ENCODE data around the gene LTN1.

LTN1 gene

DNA sequence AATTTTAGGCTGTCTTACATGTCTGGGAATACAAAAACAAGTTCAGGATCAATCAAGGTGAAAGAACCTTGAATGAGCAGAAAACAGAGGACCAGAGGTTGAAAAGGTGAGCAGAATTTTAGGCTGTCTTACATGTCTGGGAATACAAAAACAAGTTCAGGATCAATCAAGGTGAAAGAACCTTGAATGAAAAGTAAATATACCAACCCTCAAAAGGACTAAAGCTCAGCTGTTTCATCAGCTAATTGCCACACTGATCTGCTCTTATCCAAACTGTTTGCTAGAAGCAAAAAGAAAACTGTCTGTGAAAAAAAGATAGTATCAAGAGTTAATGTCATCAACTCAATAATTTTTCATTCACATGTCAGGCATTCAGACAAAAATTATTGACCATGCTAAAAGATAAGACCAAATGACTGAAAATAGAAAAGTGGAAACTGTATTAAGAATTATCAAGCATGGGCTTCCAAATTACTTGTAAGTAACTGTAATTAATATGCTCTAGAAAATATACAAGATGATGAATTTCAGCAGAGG, 69.2 kb downstream of the LTN1 start:
- DNase-seq = peak; percentile 20

DNA sequence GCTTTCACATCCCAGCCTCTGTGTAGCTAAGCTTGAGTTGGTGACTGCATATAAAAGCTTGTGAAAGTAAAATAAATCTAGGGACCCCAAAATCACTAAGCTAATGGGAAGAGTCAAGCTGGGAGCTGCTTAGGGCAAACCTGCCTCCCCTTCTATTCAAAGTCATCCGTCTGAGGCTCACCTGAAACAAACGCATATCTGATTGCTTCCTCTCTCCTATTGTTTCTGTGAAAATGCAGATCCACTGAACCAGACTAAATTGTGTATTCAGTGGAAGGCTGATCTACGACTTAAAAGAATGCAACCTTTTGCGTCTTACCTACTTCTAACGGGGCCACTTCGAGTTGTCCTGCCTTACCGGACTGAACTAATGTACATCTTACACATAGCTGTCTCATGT, 70.3 kb downstream of the LTN1 start:
- peak; percentile 0 for DNase-seq

DNA sequence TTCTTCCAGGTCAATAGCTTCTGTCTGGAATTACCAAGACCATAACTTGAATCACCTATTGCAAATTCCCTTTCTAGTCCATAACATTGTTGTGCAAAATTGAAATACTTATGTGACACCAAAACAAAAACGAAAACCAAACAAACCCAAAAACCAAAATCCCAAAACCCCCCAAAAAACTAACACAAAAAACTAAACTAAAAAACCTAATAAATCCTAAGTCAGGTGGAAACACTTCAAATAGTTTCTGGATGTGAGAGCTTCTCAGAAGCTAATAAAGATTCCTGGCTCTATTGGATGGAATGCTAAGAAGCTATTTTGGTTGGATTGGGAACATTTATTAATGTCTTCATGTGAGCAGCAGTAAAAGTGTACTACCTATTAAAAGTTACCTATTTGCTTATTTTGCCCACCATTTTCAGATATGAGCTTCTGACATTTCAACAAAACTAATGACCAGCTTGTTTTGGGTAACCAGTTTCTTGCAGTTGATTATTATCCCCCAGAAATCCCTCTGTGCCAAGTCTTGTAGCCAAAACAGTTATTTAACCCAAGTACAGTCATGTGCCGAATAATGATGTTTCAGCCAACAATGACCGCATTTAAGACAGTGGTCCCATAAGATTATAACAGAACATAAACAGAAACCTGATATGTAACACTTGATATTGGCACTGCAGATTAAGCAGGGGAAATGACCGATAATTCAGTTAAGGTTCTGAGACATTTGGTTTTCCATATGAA, 76.4 kb downstream of the LTN1 start:
- no peak for DNase-seq

DNA sequence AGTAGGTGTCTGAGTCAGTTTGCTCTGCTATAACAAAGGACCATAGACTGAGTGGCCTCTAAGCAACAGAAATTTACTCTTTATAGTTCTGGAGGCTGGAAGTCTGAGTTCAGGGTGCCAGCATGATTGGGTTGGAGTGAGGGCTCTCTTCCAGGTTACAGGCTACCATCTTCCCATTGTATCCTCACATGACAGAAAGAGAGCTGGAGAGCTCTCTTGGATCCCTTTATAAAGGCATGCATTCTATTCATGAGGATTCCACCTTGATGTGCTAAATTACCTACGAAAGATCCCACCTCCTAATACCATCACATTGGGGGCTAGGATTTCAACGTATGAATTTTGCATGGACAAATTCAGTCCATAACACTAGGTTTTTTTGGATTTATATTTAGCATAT, 79.6 kb downstream of the LTN1 start:
- DNase-seq = no peak

DNA sequence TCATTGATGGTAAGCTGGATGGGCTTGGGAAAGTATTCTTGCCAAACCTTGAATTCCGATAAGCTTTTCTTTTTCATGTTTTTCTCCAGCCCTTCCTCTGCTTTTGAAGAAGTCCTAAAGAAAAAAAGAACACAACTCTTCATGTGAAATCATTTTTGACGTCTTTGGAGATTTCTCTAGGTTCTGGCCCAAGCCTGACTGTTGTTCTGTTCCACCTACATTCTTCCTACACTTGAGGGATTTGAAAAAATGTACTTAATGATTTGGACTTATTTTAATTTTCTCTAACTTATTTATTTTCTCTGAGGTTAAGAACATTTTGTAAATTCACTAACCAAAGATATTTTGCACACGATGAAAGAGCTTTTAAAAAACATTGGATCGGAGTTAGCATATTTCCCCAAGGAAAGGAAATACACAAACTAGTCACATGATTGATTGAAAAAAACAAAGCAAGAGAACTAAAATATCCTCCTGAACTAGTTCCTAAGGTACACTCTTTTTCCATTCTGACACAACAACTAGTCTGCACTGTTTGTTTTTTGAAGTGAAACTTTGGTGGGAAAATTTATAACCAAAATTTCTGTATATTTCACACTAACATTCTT, 82.3 kb downstream of the LTN1 start:
- no peak for DNase-seq

DNA sequence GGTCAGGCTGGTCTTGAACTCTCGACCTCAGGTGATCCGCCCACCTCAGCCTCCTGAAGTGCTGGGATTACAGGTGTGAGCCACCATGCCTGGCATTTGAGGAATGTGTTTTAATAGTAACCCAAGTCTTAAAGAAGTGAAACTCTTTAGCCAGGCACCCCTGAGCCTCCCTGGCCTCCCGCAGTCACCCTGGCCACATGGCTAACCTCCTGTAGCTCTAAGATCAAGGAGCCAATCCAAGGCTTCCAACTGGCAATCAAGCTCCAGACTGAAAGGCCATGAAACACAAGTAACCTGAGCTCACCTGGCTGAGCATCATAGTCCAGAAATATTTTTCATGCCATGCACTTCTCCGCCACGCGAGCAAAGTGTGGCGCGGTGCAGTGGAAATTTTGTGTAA, 84.3 kb downstream of the LTN1 start:
- no peak for DNase-seq

DNA sequence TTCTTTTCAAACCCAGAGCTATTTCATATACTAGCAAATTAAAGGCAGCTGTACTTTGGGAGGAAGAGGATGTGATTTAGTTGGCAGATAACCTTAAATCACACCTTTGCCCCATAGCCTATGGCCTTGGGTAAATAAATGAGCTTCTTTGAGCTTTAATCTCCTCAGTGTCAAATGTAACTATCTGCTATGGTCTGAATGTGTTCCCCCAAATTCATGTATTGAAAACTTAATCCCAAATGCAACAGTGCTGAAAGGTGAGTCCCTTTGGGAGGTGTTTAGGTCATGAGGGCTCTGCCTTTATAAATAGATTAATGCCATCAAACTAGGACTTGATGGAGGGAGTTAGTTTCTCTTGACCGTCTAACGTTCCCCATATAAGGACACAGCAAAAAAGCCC, 85.8 kb downstream of the LTN1 start:
- no peak for DNase-seq

DNA sequence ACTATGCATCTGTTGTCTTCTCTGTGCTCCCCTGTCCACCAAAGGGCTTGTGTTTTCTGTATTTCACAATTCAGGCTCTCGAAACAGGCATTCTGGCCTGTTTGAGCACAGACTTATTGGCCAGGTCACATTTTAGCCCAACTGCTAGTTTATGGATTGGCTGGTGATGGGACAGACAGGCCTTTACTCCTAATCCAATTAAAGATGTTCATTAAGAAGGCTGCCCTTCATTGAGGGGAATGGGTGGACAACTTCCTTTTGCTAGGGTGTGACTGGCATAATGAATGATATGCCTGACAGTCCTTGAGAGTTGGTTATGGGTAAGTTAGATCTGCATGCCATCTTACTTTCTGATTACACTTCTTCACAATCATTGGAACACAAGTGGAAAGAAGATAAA, 86.4 kb downstream of the LTN1 start:
- DNase-seq = no peak

DNA sequence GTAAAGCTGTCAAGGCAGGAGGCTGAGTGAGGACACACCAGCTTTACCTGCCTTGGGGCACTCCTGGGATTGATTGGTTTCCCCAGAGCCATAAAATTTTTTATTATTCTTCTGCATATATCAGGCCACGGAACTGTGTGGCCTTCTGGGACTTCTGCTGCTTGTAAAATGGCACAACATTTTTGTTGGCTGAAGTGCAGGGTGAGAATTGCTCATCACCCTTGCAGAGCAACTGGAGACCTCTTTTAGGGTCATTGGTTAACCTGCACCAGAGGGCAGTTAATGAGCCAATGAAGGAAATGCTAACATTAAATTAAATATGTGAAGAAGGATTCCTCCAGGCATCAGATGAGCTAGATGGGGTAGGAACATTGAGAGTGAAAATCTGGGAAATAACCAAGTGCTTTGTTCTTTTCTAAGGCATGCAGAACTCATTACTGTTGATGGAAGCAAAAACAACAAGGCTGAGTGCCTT, 87.7 kb downstream of the LTN1 start:
- DNase-seq = no peak

DNA sequence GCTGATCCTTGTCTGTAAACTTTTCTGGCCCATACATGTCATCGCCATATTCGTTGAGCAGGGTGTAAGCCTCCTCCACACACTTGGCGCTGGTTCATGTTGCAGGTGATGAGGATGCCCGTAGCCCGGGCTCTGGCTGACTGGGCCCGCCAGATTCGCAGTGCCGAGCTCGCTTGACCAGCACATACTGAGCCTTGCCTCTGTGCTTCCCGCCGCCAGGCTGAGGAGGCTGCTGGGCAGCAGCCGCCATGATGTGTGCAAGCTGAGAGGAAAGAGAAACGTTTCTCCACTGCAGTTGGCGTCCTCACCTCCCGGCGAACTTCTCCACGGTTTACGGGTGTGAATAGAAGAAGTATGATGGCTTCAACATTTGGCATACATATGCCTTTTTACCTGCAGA, 89.2 kb downstream of the LTN1 start:
- no peak for DNase-seq

DNA sequence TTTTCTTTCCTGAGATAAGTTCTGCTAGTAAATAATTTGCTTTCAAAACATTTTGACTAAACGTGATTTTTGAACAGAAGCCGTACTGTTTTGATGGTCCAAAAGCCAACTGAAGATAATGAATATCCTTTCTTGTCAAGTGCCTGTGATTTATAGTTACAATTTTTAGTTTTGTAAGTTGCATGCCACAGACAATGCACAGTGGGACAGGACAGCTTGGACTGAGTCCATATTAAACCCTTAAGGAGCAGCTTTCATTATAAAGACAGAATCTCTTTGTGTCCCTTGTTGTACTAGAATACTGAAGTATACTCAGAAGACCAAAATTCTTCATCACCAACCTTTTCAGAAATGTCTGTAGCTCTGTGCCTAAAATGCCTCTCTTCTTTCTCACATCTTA, 92.2 kb downstream of the LTN1 start:
- DNase-seq = no peak

DNA sequence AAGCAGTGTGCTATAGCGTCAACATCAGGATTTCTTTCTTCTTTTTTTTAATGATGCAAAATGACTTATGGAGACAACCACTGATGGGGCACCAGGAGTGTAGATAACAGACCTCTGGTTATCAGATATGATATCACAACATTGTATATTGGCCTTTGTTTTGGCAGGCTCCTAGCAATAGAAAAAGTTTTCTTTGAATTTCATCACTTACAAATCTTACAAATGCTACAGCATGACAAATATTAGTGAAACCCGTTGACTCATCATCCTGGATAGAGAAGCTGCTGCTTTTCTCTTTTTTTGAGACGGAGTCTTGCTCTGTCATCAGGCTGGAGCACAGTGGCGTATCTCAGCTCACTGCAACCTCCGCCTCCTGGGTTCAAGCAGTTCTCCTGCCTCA, 92.9 kb downstream of the LTN1 start:
- no peak for DNase-seq

DNA sequence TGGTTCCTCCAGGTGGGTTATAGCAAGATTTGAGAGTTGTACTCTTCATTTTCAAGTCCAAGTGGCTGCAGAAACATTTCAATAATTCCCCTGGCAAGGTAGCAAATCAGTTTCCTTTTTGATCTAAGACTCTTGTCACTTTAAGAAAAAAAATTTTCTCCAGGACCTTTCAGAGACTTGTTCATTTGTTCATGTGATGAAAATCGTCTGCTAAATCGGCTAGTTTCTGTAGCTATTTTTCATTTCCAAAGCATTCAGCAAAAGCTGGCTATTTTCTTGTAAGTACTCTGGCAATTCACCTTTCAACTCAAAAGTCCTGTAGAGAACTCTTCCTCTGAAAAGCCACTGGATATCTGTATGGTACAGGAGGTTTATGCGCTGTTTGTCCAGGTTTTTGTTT, 93.5 kb downstream of the LTN1 start:
- DNase-seq = no peak

DNA sequence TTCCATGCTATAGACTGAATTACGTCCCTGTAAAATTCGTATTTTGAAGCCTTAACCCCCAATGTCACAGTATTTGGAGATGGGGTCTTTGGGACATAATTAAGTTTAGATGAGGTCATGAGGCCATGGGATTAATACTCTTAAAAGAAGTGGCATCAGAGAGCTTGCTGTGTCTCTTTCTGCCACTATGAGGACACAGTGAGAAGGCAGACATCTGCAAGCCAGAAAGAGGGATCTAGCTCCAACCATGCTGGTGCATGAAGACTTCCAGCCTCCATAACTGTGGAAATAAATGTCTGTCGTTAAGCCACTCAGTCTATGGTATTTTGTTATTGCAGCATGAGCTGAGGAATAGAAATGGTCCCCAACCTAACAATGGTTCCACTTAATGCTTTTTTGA, 99.0 kb downstream of the LTN1 start:
- peak; percentile 3 for DNase-seq

DNA sequence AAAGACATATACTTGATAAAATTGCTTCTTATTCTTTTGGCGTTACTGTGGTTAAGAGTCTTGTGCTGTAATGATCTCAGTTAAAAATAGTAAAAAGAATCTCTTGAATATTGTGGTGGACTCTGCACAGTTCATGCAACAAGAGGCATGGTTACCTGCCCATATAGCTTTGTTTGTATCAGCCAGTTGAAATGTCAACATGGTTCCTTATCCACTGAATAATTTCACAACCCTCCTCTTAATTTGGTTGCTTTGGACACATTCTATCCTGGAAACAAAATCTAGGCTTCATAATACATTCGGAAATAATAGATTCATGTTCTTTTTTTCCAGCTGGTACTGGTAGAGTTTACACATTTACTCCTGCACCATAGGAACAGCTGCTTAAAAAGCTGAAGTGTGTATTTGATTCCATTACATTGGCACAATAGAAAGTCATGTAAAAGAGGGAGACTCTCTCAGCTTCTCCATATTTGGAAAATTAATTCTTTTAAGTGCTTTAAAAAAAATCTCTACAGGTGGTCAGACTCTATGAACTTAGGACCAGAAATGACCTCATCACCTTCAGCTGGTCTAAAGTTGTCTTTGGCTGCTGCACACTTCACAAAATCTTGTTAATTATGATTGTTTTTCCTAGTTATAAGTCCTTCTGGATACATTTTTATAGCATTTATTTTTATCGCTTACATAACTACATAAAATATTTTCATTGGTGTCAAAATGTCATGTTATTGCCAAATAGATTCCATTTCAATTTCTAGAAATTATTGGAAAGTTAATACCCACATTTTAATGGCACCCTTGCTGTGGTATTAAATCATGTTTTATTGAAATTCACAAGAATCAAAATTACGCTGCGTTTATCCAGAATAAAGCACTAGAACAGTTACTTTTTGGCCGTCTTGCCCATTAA, 100.2 kb downstream of the LTN1 start:
- DNase-seq = no peak

DNA sequence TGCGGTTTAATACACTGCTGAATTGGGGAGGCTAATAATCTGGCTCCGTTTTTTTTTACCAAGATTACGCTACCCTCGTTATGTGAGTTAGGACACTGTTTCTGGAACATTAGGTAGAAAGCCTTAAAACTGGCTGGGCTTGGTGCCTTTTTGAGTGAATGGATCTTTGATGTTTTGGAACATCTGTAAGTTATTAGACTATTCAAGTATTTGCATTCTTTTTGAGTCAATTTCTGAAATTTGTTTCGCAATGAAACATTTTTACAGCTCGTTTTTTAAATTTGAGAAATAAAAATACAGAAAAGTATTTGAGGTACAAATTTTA, 106.9 kb downstream of the LTN1 start:
- DNase-seq = no peak

DNA sequence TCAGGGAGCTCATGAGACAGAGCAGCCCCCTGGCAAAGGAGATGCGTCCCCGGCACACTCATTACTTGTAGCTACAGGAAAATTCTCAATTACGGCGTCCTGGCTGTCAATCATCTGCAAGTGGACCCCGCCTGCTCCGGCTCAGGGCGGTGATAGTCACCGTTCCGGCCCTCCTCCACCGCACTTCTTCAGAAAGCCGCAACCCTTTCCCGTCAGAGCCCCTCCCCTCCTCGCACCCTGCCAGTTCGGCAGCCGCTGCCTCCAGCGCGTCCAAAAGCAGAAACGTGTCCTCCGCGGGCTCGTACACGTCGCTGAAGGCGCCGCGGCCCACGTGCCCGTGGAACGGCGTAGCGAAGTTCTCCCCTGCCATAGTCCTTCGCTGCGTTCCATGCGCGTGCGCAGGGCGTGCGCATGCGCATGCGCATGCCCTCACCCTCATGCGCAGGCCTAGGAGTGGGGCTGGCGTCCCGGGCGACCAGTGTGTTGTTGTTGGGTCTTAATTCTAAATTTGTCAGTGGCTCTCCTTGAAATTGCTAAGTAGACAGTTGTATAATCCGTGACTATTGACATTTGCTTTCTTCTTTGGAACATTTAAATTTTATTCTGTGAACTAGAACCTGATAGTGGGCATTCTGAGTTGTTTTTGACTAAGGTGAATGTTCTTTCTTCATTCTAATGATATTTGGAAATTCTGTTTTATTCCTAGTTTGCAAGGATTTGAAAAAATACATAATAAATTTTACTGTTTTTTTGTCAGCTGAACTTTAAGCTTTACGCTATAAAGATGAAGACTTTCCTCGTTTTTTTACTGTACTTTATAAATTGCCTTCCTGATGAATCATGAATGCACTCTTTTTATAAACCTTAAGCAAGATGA, 107.5 kb downstream of the LTN1 start:
- DNase-seq = peak; percentile 85

DNA sequence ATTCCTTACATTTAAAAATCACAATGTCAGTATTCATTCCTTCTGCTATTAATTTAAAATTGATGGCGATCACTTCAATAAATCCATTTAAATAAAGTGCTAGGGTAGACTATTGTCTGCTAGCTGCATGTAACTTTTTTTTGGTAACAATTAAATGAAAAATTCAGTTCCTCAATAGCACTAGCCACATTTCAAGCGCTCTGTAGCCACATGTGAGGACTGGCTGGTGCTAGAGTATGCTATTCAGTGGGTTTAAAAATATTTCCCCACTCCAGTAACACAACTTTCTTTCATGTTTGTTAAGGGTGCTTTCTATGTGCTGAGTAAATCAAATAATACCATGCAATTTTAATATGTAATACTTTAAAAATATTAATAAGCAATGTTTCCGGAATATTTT, 108.2 kb downstream of the LTN1 start:
- DNase-seq = no peak

DNA sequence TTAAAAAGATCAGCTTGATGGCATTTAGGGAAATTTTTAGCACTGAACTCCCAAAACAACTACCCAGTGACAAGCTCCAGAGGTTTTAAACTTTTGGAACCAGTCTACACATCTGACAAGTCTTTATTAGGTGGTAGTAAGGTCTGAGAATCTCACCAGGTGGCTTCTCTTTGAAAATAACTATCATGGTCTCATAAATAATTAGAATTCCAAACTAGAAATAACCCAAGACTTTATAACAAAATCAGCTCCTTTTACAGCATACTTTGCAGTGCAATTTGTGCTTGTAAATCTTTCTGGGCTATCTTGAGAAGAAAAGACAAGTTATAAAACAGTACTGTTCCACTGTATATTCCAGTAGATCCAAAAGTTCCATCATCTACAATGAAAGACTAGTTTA, 108.7 kb downstream of the LTN1 start:
- no peak for DNase-seq

DNA sequence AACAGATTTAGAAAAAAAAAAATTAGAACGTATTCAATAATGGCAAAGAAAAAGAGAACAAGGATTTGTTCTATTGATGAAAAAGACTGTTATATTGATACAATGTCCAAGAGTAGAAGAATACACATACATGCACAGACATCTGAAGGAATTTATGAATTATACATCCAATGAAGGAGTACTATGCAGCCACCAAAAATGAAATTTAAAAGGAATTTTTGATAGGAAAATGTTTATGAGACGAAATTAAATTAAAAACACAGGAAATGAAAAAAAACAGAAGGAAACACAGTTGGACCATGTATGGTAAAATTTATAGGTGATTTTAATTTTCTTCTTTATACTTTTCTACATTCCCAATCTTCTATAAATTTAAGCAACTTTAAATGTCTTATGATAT, 110.3 kb downstream of the LTN1 start:
- DNase-seq = no peak

All from NCI-H146 (cell line).